C4-2B (cell line): ENCODE data around the gene PEMT.

Source experiments
- ZFX ChIP-seq: fragments of 450-650 bp; IDR thresholded peaks from 2 replicates; pipeline ENCODE4 v1.6.1; 2017
- TF ChIP-seq, protein P1 (sequence below): fragments of 450-650 bp; conservative IDR thresholded peaks from 2 replicates; pipeline ENCODE4 v1.5.1; 2017; ENCODE audit warnings: mild to moderate bottlenecking

DNA sequence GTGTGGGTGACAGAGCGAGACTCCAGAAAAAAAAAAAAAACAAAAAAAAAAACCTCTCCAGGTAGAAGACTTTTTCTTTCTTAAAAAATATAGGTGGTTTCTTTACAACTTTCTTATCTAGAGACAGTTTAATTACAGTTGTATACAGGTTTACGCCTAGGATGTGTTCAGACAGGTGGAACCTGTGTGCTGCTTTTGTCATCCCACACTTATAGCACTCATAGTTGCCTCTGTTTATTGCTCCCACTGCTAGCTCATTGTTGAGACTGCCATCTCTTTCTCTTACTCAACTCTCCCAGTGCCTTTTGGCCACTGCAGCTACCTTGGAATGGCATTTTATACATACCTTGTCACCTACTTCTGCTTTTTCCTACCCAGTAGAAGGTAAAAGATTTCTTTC is 133.8 kb downstream of the PEMT start:
- TF ChIP-seq, protein P1, sequence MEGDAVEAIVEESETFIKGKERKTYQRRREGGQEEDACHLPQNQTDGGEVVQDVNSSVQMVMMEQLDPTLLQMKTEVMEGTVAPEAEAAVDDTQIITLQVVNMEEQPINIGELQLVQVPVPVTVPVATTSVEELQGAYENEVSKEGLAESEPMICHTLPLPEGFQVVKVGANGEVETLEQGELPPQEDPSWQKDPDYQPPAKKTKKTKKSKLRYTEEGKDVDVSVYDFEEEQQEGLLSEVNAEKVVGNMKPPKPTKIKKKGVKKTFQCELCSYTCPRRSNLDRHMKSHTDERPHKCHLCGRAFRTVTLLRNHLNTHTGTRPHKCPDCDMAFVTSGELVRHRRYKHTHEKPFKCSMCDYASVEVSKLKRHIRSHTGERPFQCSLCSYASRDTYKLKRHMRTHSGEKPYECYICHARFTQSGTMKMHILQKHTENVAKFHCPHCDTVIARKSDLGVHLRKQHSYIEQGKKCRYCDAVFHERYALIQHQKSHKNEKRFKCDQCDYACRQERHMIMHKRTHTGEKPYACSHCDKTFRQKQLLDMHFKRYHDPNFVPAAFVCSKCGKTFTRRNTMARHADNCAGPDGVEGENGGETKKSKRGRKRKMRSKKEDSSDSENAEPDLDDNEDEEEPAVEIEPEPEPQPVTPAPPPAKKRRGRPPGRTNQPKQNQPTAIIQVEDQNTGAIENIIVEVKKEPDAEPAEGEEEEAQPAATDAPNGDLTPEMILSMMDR, result no peak
- no peak for TF ChIP-seq ZFX
